Measurements from ENCODE around the gene PALS1. TPM values are rescaled to one million over a fixed set of nuclear protein-coding genes. Genes with fewer than 3 reads are reported as not detected.

PALS1 gene
- total RNA-seq, 4 donors from 2014 or later, result 18.9 to 28.6 (median 25.8) TPM

DNA sequence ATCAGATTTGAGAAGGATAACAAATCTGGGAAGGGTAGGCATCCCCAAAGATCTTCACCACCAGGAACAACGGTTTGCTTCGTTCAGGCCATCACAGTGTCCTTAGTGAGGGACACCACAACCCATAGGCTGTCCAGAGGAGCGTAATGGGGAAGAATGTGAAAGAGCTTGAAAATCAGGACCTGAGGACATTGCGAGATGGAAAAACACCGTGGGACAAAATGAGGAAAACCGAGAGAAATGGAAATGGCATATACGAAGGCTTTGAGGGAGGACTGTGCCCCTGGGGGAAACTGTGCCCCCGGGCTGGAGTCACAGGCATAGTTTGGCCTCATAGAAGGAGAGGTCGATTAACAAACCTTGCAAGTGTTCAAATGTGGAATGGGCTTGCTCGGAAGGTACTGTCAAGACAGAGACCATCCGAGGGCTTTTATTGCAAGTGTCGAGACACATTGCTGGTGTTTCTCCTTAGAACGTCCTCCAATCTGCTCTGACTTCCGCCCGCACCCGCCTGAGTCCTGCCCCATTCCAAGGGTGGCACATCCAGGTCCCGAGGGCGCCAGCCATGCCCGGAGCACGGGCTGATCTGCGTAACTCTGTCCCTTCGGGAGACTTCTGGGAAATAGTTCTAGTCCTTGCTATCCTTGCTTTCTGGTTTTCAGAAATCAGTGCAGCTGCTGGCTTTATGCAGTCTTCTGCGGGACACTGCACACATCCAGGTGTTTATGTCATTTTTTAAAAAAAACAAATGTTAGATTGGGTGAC, 885 bp upstream of the PALS1 start:
- Histone ChIP-seq H3K36me3 (no peaks in the 10 kb centered on the region), H3K27ac (peak overlapping the region; percentile 97 to 100 (median 100)), H3K4me3 (peak overlapping the region; percentile 92 to 99 (median 96)), H3K27me3 (no peaks in the 10 kb centered on the region), H3K4me1 (peaks cover 3 to 36% (median 13%) of the 10 kb centered on the region in 3 donors), H3K9me3 (no peaks in the 10 kb centered on the region)
- intact Hi-C loops (cut with DNase I), result no loop called here
- DNase-seq, result no peak
- WGBS, 2 donors, result 13 to 14% methylated on average over 21 to 23 of the region's 23 CpGs
- no peak for TF ChIP-seq POLR2A (IDR thresholded peaks at IDR 0.05)
- TF ChIP-seq, protein P1, sequence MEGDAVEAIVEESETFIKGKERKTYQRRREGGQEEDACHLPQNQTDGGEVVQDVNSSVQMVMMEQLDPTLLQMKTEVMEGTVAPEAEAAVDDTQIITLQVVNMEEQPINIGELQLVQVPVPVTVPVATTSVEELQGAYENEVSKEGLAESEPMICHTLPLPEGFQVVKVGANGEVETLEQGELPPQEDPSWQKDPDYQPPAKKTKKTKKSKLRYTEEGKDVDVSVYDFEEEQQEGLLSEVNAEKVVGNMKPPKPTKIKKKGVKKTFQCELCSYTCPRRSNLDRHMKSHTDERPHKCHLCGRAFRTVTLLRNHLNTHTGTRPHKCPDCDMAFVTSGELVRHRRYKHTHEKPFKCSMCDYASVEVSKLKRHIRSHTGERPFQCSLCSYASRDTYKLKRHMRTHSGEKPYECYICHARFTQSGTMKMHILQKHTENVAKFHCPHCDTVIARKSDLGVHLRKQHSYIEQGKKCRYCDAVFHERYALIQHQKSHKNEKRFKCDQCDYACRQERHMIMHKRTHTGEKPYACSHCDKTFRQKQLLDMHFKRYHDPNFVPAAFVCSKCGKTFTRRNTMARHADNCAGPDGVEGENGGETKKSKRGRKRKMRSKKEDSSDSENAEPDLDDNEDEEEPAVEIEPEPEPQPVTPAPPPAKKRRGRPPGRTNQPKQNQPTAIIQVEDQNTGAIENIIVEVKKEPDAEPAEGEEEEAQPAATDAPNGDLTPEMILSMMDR (IDR thresholded peaks at IDR 0.05), result no peak

DNA sequence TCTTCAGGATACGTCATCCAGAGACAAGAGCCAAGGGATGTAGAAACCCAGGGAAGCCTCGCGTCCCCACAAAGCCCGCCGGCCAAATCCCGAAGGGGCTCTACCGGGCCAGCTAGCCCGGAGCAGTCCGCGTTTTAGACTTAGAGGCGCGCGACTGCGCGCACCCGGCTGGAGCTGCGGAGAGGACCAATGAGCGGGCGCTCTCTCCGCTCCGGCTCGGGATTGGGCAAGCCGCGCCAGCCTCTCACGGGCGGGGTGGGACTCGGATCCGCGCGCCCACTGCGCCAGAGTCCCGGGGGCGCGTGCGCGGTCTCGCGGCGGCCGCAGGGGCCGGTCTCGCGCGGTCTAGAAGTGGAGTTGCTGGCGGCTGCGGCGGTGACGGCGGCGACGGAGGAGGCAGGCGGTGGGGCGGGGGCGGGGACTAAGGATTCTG, 241 bp upstream of the PALS1 start:
- peak overlapping the region; percentile 92 to 99 (median 96) for H3K4me3 ChIP-seq
- DNase-seq, result peak; percentile 74
- peaks cover 3 to 36% (median 13%) of the 10 kb centered on the region in 3 donors for H3K4me1 ChIP-seq
- no peaks in the 10 kb centered on the region for H3K9me3 ChIP-seq
- H3K27ac ChIP-seq, result peak overlapping the region; percentile 97 to 100 (median 100)
- H3K36me3 ChIP-seq, result no peaks in the 10 kb centered on the region
- TF ChIP-seq, protein P1 (IDR thresholded peaks at IDR 0.05), result no peak
- peak in 3 of 4 donors; percentile 5 to 67 (median 36) for TF ChIP-seq POLR2A (IDR thresholded peaks at IDR 0.05)
- 0% methylated on average over 1 to 5 of the region's 54 CpGs for WGBS, 2 donors
- H3K27me3 ChIP-seq, result no peaks in the 10 kb centered on the region
- intact Hi-C loops (cut with DNase I), result no loop called here

DNA sequence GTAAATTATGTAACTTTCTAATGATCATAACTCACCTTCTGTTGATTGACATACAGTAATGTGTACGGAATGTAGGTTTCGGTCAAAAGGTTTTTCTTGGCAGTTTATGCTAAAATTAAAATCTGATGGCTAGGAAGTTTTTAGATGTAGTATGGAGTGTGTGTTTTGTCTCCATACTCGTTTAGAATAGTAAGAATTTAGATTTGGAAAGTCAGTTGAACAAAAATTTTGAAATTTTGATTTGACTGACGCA, 859 bp downstream of the PALS1 start:
- intact Hi-C loops (cut with DNase I), result no loop called here
- peak overlapping the region; percentile 97 to 100 (median 100) for H3K27ac ChIP-seq
- DNase-seq, result no peak
- no peaks in the 10 kb centered on the region for H3K9me3 ChIP-seq
- H3K27me3 ChIP-seq, result no peaks in the 10 kb centered on the region
- 5% methylated on average over 4 of the region's 4 CpGs for WGBS, 2 donors
- H3K36me3 ChIP-seq, result no peaks in the 10 kb centered on the region
- no peak for TF ChIP-seq POLR2A (IDR thresholded peaks at IDR 0.05)
- TF ChIP-seq, protein P1 (IDR thresholded peaks at IDR 0.05), result no peak
- H3K4me3 ChIP-seq, result peak overlapping the region; percentile 92 to 99 (median 96)
- peaks cover 3 to 42% (median 13%) of the 10 kb centered on the region in 3 donors for H3K4me1 ChIP-seq

DNA sequence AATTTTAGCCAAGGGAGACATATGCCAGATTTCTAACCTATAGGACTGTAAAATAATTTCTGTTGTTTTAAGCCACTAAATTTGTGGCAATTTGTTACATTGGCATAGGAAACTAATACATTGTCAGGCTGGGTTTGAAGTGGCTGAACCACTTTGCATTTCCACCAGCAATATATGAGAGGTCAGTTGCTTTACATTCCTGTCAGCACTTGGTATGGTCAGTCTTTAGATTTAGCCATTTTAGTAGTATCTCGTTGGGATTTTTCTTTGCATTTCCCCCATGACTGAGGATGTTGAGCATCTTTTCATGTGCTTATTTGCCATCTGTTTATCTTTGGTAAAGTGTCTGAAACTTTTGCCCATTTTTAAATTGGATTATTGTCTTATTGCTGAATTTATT, 3.9 kb downstream of the PALS1 start:
- WGBS, 2 donors, result 60 to 72% methylated on average over 1 of the region's 1 CpG
- Histone ChIP-seq H3K27ac (no peak overlapping the region), H3K9me3 (no peaks in the 10 kb centered on the region), H3K4me1 (peaks cover 2 to 52% (median 12%) of the 10 kb centered on the region in 3 donors), H3K4me3 (no peak overlapping the region), H3K36me3 (no peaks in the 10 kb centered on the region), H3K27me3 (no peaks in the 10 kb centered on the region)
- no peak for DNase-seq
- intact Hi-C loops (cut with DNase I), result no loop called here
- TF ChIP-seq, protein P1 (IDR thresholded peaks at IDR 0.05), result no peak
- TF ChIP-seq POLR2A (IDR thresholded peaks at IDR 0.05), result no peak

DNA sequence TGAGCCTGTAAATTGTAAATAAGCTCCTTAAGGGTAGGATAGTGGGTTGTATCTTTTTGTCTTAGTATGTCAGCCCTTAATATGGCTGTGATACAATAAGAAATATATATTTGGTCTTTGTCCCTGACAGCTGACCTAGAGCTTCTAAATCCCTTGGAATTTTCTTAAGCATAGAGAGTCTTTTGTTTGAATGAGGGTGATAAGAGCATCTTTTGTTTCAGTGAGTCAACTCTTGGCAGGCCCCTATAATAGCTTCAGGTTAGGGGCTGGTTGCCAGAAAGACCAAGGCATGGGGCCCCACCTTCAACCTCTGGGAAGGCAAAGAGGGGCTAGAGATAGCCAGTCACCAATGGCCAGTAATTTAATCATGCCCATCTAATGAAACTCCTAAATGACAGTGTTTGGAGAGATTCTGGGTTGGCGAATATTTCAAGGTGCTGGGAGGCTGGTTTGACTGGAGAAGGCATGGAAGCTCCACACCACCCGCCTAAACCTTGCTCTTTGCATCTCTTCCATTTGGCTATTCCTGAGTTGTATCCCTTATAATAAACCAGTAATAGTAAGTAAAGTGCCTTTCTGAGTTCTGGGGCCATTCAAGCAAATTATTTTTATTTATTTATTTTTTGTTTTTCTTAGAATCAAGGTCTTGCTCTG, 10.5 kb downstream of the PALS1 start:
- TF ChIP-seq, protein P1 (IDR thresholded peaks at IDR 0.05), result no peak
- TF ChIP-seq POLR2A (IDR thresholded peaks at IDR 0.05), result no peak

More for the DNA sequence above, 10.5 kb downstream of the PALS1 start:
- intact Hi-C loops (cut with DNase I), result no loop called here
- Histone ChIP-seq H3K36me3 (peaks cover 0 to 11% (median 0%) of the 10 kb centered on the region in 3 donors), H3K4me3 (no peak overlapping the region), H3K27ac (no peak overlapping the region), H3K9me3 (no peaks in the 10 kb centered on the region), H3K4me1 (peaks cover 0 to 35% (median 3%) of the 10 kb centered on the region in 3 donors), H3K27me3 (no peaks in the 10 kb centered on the region)
- 88 to 100% methylated on average over 2 of the region's 2 CpGs for WGBS, 2 donors
- no peak for DNase-seq
